Cardiac muscle cell (in vitro differentiated cells and primary cell): ENCODE measurements around the gene CYP2F1. TPM values are rescaled to one million over a fixed set of nuclear protein-coding genes. Genes with fewer than 3 reads are reported as not detected.
"Not testable (repeated sequence)": the region's sequence is repeated elsewhere in the genome, so short reads cannot be mapped to it uniquely, and the experiment has no call there.

Experiments used
- DNase-seq, 2 donors: peaks; one replicate each; pipeline versions ENCODE4 v3.0.0 to v3.0.0-alpha.2; 2010 to 2017; ENCODE audit warnings: low read depth in 1 of 2, low spot score in 1 of 2
- H3K27ac ChIP-seq: fragments of 200-600 bp; sonication (generic); 2 replicates; pipeline ENCODE4 v1.5.1; 2016
- H3K27me3 ChIP-seq: fragments of 200-600 bp; sonication (generic); 2 replicates; pipeline ENCODE4 v1.6.0; 2016; ENCODE audit warnings: control low read depth
- H3K36me3 ChIP-seq: fragments of 200-600 bp; sonication (generic); 2 replicates; pipeline ENCODE4 v1.5.1; 2016; ENCODE audit warnings: control low read depth
- H3K4me1 ChIP-seq: fragments of 200-600 bp; sonication (generic); 2 replicates; pipeline ENCODE4 v1.8.1; 2017; ENCODE audit warnings: low read depth, mild to moderate bottlenecking, mixed run types
- H3K4me3 ChIP-seq: fragments of 200-600 bp; sonication (generic); 2 replicates; pipeline ENCODE4 v1.5.1; 2016; ENCODE audit warnings: mild to moderate bottlenecking
- H3K9me3 ChIP-seq: fragments of 200-600 bp; sonication (generic); 2 replicates; pipeline ENCODE4 v1.5.1; 2017; ENCODE audit warnings: low read depth, mild to moderate bottlenecking, control low read depth
- polyA plus RNA-seq: library from polyadenylated mRNA; unstranded; fragments of >200 nt; fragmentation: Nextera tagmentation; extraction: Ambion mirVana; gene quantifications from 2 replicates; pipeline ENCODE4 v1.2.1, GENCODE V29; 2016
- total RNA-seq: library from RNA; depleted of rRNA; stranded (reverse); fragments of >200 nt; gene quantifications from 2 replicates; pipeline ENCODE4 v1.2.3, GENCODE V29; 2016
- TF ChIP-seq, protein P1 (sequence below): IDR thresholded peaks from 2 replicates; pipeline ENCODE4 v1.5.1; 2012; ENCODE audit warnings: low read depth, mild to moderate bottlenecking, low read length

Gene CYP2F1
- total and polyA plus RNA-seq, 2 experiments from 2014 or later, result not detected

DNA sequence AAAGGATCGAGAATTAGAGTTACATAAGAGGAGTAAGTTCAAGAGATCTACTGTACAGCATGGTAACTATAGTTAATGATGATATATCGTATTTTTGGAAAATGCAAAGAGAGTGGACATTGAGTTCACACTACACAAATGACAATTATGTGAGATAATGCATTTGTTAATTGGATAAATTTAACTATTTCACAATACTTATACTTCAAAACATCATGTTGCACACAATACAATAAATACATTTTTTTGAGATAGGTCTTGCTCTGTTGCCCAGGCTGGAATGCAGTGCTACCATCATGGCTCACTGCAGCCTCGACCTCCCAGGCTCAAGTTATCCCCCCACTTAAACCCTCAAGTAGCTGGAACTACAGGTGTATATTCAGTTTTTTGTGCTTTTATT lies 8.1 kb upstream of the CYP2F1 start:
- DNase-seq, result no peak
- Histone ChIP-seq H3K9me3 (no peaks in the 10 kb centered on the region), H3K4me3 (no peak overlapping the region), H3K27ac (no peak overlapping the region), H3K4me1 (no peaks in the 10 kb centered on the region), H3K36me3 (no peaks in the 10 kb centered on the region), H3K27me3 (no peaks in the 10 kb centered on the region)
- TF ChIP-seq, protein P1, sequence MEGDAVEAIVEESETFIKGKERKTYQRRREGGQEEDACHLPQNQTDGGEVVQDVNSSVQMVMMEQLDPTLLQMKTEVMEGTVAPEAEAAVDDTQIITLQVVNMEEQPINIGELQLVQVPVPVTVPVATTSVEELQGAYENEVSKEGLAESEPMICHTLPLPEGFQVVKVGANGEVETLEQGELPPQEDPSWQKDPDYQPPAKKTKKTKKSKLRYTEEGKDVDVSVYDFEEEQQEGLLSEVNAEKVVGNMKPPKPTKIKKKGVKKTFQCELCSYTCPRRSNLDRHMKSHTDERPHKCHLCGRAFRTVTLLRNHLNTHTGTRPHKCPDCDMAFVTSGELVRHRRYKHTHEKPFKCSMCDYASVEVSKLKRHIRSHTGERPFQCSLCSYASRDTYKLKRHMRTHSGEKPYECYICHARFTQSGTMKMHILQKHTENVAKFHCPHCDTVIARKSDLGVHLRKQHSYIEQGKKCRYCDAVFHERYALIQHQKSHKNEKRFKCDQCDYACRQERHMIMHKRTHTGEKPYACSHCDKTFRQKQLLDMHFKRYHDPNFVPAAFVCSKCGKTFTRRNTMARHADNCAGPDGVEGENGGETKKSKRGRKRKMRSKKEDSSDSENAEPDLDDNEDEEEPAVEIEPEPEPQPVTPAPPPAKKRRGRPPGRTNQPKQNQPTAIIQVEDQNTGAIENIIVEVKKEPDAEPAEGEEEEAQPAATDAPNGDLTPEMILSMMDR, result no peak

GRCh38 chr19:41111296-41111695 lies 2.9 kb upstream of the CYP2F1 start:
- Histone ChIP-seq H3K27me3 (no peaks in the 10 kb centered on the region), H3K9me3 (no peaks in the 10 kb centered on the region), H3K27ac (no peak overlapping the region), H3K4me3 (no peak overlapping the region), H3K4me1 (no peaks in the 10 kb centered on the region), H3K36me3 (no peaks in the 10 kb centered on the region)
- DNase-seq, result no peak
- TF ChIP-seq, protein P1, result no peak

GRCh38 chr19:41111750-41112295 lies 2.4 kb upstream of the CYP2F1 start:
- Histone ChIP-seq H3K4me1 (no peaks in the 10 kb centered on the region), H3K36me3 (no peaks in the 10 kb centered on the region), H3K9me3 (no peaks in the 10 kb centered on the region), H3K27ac (no peak overlapping the region), H3K27me3 (no peaks in the 10 kb centered on the region), H3K4me3 (no peak overlapping the region)
- no peak for DNase-seq
- TF ChIP-seq, protein P1, result no peak

DNA sequence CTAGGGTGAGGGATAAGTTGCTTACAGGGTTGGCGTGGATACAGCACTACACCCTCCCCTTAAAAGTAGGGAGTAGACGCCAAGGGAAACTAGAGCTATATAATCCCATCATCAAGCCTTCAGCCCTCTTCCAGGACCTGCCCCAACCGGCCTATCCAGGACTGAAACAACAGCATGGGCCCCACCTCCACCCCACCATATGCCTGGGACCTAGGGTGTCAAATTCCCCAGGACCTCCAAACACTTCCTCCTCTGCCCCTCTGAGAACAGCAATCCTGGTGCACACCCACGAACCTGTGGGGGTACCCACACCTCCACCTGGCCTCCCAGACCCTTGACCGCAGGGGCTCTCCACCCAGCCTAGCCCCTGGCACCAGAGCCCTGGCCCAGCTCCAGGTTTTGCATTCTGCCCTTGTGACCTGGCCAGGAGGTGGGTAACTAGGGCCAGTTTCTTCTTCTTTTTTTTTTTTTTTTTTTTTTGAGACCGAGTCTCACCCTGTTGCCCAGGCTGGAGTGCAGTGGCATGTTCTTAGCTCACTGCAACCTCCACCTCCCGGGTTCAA lies 1.4 kb upstream of the CYP2F1 start:
- Histone ChIP-seq H3K4me1 (no peaks in the 10 kb centered on the region), H3K4me3 (no peak overlapping the region), H3K9me3 (no peaks in the 10 kb centered on the region), H3K27me3 (no peaks in the 10 kb centered on the region), H3K27ac (no peak overlapping the region), H3K36me3 (no peaks in the 10 kb centered on the region)
- TF ChIP-seq, protein P1, result no peak
- DNase-seq, result no peak

DNA sequence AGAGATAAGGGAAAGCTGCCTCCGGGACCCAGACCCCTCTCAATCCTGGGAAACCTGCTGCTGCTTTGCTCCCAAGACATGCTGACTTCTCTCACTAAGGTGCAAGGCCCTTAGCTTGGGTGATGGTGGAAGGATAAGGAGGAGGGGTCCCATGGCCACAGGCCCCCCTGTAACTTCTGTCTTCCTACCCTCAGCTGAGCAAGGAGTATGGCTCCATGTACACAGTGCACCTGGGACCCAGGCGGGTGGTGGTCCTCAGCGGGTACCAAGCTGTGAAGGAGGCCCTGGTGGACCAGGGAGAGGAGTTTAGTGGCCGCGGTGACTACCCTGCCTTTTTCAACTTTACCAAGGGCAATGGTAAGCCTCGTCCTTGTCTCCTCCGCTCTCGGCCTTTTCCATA lies 2.0 kb downstream of the CYP2F1 start:
- Histone ChIP-seq H3K27me3 (no peaks in the 10 kb centered on the region), H3K9me3 (no peaks in the 10 kb centered on the region), H3K4me1 (no peaks in the 10 kb centered on the region), H3K27ac (no peak overlapping the region), H3K36me3 (no peaks in the 10 kb centered on the region), H3K4me3 (no peak overlapping the region)
- DNase-seq, result no peak
- TF ChIP-seq, protein P1, result no peak

GRCh38 chr19:41120929-41121911 lies 7.0 kb downstream of the CYP2F1 start:
- not testable (repeated sequence) for H3K4me3 ChIP-seq, H3K27ac ChIP-seq, H3K9me3 ChIP-seq, H3K36me3 ChIP-seq, H3K4me1 ChIP-seq, H3K27me3 ChIP-seq, DNase-seq

DNA sequence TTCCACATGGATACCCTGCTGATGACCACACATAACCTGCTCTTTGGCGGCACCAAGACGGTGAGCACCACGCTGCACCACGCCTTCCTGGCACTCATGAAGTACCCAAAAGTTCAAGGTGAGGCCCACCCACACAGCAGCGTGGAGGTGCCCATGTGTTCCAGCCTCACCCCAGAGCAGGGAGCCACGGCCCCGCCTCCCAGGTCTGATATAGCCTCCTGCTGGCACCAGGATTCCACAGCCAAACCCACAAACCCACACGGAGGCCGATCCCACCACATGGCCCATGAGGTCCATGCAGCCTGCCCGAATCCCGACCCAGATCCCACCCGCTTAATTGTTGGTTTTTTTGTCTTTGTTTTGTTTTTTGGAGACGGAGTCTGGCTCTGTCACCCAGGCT lies 8.6 kb downstream of the CYP2F1 start:
- DNase-seq, H3K27me3 ChIP-seq, H3K4me1 ChIP-seq, H3K9me3 ChIP-seq, H3K36me3 ChIP-seq, H3K27ac ChIP-seq, H3K4me3 ChIP-seq: not testable (repeated sequence)
